Endothelial cell (in vitro differentiated cells): ENCODE data around the gene ADM5. TPM values are rescaled to one million over a fixed set of nuclear protein-coding genes. Genes with fewer than 3 reads are reported as not detected.

Experiments used
- DNase-seq: peaks from one replicate; pipeline ENCODE4 v3.0.0; 2021; ENCODE audit warnings: low spot score
- H3K27ac Mint-ChIP-seq: one replicate; pipeline ENCODE4 v1.8.0; 2021; ENCODE audit warnings: mixed read lengths, inconsistent platforms; ENCODE audit not compliant: unreplicated experiment
- H3K27me3 Mint-ChIP-seq: one replicate; pipeline ENCODE4 v1.8.0; 2021; ENCODE audit warnings: mild to moderate bottlenecking, moderate library complexity, mixed read lengths, inconsistent platforms; ENCODE audit not compliant: unreplicated experiment
- H3K36me3 Mint-ChIP-seq: one replicate; pipeline ENCODE4 v1.8.0; 2021; ENCODE audit warnings: mild to moderate bottlenecking, low read depth, mixed read lengths, inconsistent platforms; ENCODE audit not compliant: unreplicated experiment
- H3K4me1 Mint-ChIP-seq: one replicate; pipeline ENCODE4 v1.8.0; 2021; ENCODE audit warnings: mild to moderate bottlenecking, mixed read lengths, inconsistent platforms; ENCODE audit not compliant: unreplicated experiment
- H3K4me3 Mint-ChIP-seq: one replicate; pipeline ENCODE4 v1.8.0; 2021; ENCODE audit warnings: mild to moderate bottlenecking, mixed read lengths, inconsistent platforms; ENCODE audit not compliant: unreplicated experiment
- H3K9me3 Mint-ChIP-seq: one replicate; pipeline ENCODE4 v1.8.0; 2021; ENCODE audit warnings: mixed read lengths, inconsistent platforms; ENCODE audit not compliant: unreplicated experiment
- CTCF ChIP-seq: fragments of 200-600 bp; sonication (generic); IDR thresholded peaks from one replicate; pipeline ENCODE4 v1.5.0; 2021; ENCODE audit warnings: antibody characterized with exemption; ENCODE audit not compliant: unreplicated experiment
- total RNA-seq: library from RNA; stranded (reverse); fragmentation: NEBNext Ultra II Directional; extraction: Animal tissue kit (Norgen Biotek cat#: 25700); gene quantifications from one replicate; pipeline ENCODE4 v1.2.1, GENCODE V29; 2021; ENCODE audit not compliant: unreplicated experiment

Gene ADM5
- total RNA-seq, 1 donor from 2014 or later: 5.3 TPM

GRCh38 chr19:49680421-49681351, 8.7 kb upstream of the ADM5 start:
- H3K27me3 Mint-ChIP-seq: peaks cover 8% of the 10 kb centered on the region
- peaks cover 32% of the 10 kb centered on the region for H3K4me1 Mint-ChIP-seq
- DNase-seq: peak; percentile 99
- peak overlapping the region; percentile 77 for H3K27ac Mint-ChIP-seq
- peaks cover 32% of the 10 kb centered on the region for H3K36me3 Mint-ChIP-seq
- H3K4me3 Mint-ChIP-seq: peak overlapping the region; percentile 62
- peak; percentile 97 for TF ChIP-seq CTCF
- H3K9me3 Mint-ChIP-seq: no peaks in the 10 kb centered on the region

GRCh38 chr19:49681830-49682229, 7.6 kb upstream of the ADM5 start:
- peaks cover 28% of the 10 kb centered on the region for H3K36me3 Mint-ChIP-seq
- H3K27me3 Mint-ChIP-seq: peaks cover 4% of the 10 kb centered on the region
- no peak for DNase-seq
- TF ChIP-seq CTCF: no peak
- no peaks in the 10 kb centered on the region for H3K9me3 Mint-ChIP-seq
- H3K4me1 Mint-ChIP-seq: peaks cover 27% of the 10 kb centered on the region
- no peak overlapping the region for H3K27ac Mint-ChIP-seq
- no peak overlapping the region for H3K4me3 Mint-ChIP-seq

- Mint-ChIP-seq H3K4me1 (peaks cover 31% of the 10 kb centered on the region), H3K27ac (peak overlapping the region; percentile 18), H3K4me3 (no peak overlapping the region), H3K27me3 (peaks cover 4% of the 10 kb centered on the region), H3K36me3 (peaks cover 28% of the 10 kb centered on the region), H3K9me3 (no peaks in the 10 kb centered on the region)
- no peak for TF ChIP-seq CTCF
- no peak for DNase-seq
Observed at GRCh38 chr19:49682274-49682673, 7.1 kb upstream of the ADM5 start.

GRCh38 chr19:49683814-49684250, 5.6 kb upstream of the ADM5 start:
- Mint-ChIP-seq H3K27ac (peak overlapping the region; percentile 84), H3K27me3 (peaks cover 13% of the 10 kb centered on the region), H3K36me3 (peaks cover 32% of the 10 kb centered on the region), H3K4me1 (peaks cover 38% of the 10 kb centered on the region), H3K9me3 (no peaks in the 10 kb centered on the region), H3K4me3 (no peak overlapping the region)
- TF ChIP-seq CTCF: no peak
- DNase-seq: no peak
